ENCODE results near the gene MAST1.

DNA sequence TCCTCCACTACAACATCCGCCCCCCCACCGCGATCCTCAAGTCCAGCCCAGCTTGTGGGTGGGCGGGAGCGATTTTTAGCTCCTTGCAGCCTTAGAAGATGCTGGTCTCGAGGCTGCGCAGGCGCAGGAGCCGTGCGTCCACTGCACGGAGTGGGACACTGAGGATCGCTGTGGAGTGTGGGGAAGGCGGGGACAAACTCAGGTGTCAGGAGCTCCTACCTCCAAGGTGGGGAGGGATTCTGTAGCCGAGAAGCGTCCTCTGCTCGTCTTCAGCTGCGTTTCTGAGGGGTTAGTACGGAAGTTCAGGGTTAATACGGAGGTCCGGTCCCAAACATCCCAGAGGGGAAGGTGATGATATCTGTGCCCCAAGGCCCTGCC lies 3.8 kb upstream of the MAST1 start, which contains the start of gene RTBDN:
- TF ChIP-seq, protein P1, sequence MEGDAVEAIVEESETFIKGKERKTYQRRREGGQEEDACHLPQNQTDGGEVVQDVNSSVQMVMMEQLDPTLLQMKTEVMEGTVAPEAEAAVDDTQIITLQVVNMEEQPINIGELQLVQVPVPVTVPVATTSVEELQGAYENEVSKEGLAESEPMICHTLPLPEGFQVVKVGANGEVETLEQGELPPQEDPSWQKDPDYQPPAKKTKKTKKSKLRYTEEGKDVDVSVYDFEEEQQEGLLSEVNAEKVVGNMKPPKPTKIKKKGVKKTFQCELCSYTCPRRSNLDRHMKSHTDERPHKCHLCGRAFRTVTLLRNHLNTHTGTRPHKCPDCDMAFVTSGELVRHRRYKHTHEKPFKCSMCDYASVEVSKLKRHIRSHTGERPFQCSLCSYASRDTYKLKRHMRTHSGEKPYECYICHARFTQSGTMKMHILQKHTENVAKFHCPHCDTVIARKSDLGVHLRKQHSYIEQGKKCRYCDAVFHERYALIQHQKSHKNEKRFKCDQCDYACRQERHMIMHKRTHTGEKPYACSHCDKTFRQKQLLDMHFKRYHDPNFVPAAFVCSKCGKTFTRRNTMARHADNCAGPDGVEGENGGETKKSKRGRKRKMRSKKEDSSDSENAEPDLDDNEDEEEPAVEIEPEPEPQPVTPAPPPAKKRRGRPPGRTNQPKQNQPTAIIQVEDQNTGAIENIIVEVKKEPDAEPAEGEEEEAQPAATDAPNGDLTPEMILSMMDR (conservative IDR thresholded peaks at IDR 0.05; ENCODE audit: low read depth, low read length) = no peak
- TF ChIP-seq EZH2phosphoT487 (IDR thresholded peaks at IDR 0.05; ENCODE audit: borderline replicate concordance, low read length) = no peak
- TF ChIP-seq EZH2 (IDR thresholded peaks at IDR 0.05; ENCODE audit: low read length, unreplicated experiment) = no peak

All from PC-3 (cell line).